IMR-90 (cell line): ENCODE measurements around the gene BTN1A1. TPM values are rescaled to one million over a fixed set of nuclear protein-coding genes. Genes with fewer than 3 reads are reported as not detected.

ENCODE experiments used
- ATAC-seq: fragments of 200-7000 bp; cut with Tn5 transposase; 2 replicates; pipeline ENCODE4 v1.9.1; 2020; ENCODE audit warnings: low read depth, mild to moderate bottlenecking, moderate library complexity
- BruUV-seq: library from RNA; stranded (reverse); fragments of 400-500 nt; replicated peaks from 2 replicates; lab custom pipeline; 2021; lab: Mats Ljungman, UMichigan
- CTCF ChIA-PET: fragments of 300-600 bp; formaldehyde crosslinking; extraction: SDS; loops from one replicate; lab custom pipeline; 2021; ENCODE audit warnings: antibody characterized with exemption; lab: Yijun Ruan, JAX
- POLR2A ChIA-PET: fragments of 300-600 bp; sonication (Branson Sonifier 250); formaldehyde crosslinking; loops from one replicate; lab custom pipeline; 2022; ENCODE audit warnings: antibody characterized with exemption; ENCODE audit not compliant: unreplicated experiment; lab: Charles Lee
- DNase-seq: peaks from one replicate; pipeline ENCODE4 v3.0.0; 2013
- H2AFZ ChIP-seq: replicated peaks from 2 replicates; pipeline ENCODE3; 2013; ENCODE audit warnings: low read length, mild to moderate bottlenecking; ENCODE audit not compliant: poor library complexity
- H2AK5ac ChIP-seq: 2 replicates; pipeline ENCODE4 v1.6.1; 2013; ENCODE audit warnings: low read depth, low read length, inconsistent platforms
- H2AK9ac ChIP-seq: replicated peaks from 2 replicates; pipeline ENCODE3; 2013; ENCODE audit warnings: mild to moderate bottlenecking, low read depth, low read length, moderate library complexity; ENCODE audit not compliant: poor library complexity
- H2BK120ac ChIP-seq: 2 replicates; pipeline ENCODE4 v1.6.1; 2013; ENCODE audit warnings: low read depth, low read length, inconsistent platforms
- H2BK15ac ChIP-seq: 3 replicates; pipeline ENCODE4 v1.6.1; 2013; ENCODE audit warnings: low read depth, low read length, inconsistent platforms
- H2BK20ac ChIP-seq: 2 replicates; pipeline ENCODE4 v1.6.1; 2013; ENCODE audit warnings: low read depth, mild to moderate bottlenecking, inconsistent platforms, low read length, moderate library complexity
- H2BK5ac ChIP-seq: 2 replicates; pipeline ENCODE4 v1.6.1; 2013; ENCODE audit warnings: mild to moderate bottlenecking, low read depth, low read length, inconsistent platforms; ENCODE audit not compliant: poor library complexity, severe bottlenecking
- H3K14ac ChIP-seq: replicated peaks from 2 replicates; pipeline ENCODE4 v1.6.1; 2013; ENCODE audit warnings: low read depth, low read length, inconsistent platforms
- H3K18ac ChIP-seq: 2 replicates; pipeline ENCODE4 v1.6.1; 2013; ENCODE audit warnings: low read depth, low read length, control low read depth
- H3K23ac ChIP-seq: 2 replicates; pipeline ENCODE4 v1.6.1; 2013; ENCODE audit warnings: low read depth, low read length, inconsistent platforms
- H3K27ac ChIP-seq: 2 replicates; pipeline ENCODE4 v1.5.1; 2013; ENCODE audit warnings: mild to moderate bottlenecking, control low read depth, low read length; ENCODE audit not compliant: insufficient read depth
- H3K27me3 ChIP-seq: 2 replicates; pipeline ENCODE4 v1.6.1; 2013; ENCODE audit warnings: low read length; ENCODE audit not compliant: control insufficient read depth, insufficient read depth
- H3K36me3 ChIP-seq: 2 replicates; pipeline ENCODE4 v1.6.1; 2013; ENCODE audit warnings: low read length, mixed read lengths; ENCODE audit not compliant: control insufficient read depth, insufficient read depth
- H3K4ac ChIP-seq: 2 replicates; pipeline ENCODE4 v1.6.1; 2013; ENCODE audit warnings: low read depth, low read length, inconsistent platforms
- H3K4me1 ChIP-seq: 2 replicates; pipeline ENCODE4 v1.6.1; 2013; ENCODE audit warnings: low read length, mixed read lengths; ENCODE audit not compliant: control insufficient read depth, insufficient read depth
- H3K4me2 ChIP-seq: 2 replicates; pipeline ENCODE4 v1.6.1; 2013; ENCODE audit warnings: low read depth, mild to moderate bottlenecking, control low read depth, low read length, moderate library complexity
- H3K4me3 ChIP-seq: 2 replicates; pipeline ENCODE4 v1.5.1; 2013; ENCODE audit warnings: low read depth, mild to moderate bottlenecking, control low read depth, low read length, moderate library complexity; ENCODE audit not compliant: insufficient read depth
- H3K56ac ChIP-seq: 2 replicates; pipeline ENCODE4 v1.6.1; 2013; ENCODE audit warnings: low read length, inconsistent platforms; ENCODE audit not compliant: insufficient read depth; ENCODE audit errors: extremely low read depth
- H3K79me1 ChIP-seq, 2 experiments: 2 replicates each; pipeline ENCODE4 v1.6.1; 2013; ENCODE audit warnings: low read length in 2 of 2, inconsistent platforms in 1 of 2, low read depth in 1 of 2
- H3K9ac ChIP-seq: 2 replicates; pipeline ENCODE4 v1.6.1; 2013; ENCODE audit warnings: low read depth, low read length, control low read depth
- H3K9me1 ChIP-seq: 2 replicates; pipeline ENCODE4 v1.6.1; 2013; ENCODE audit warnings: low read length, inconsistent platforms; ENCODE audit not compliant: insufficient read depth
- H3K9me3 ChIP-seq: 2 replicates; pipeline ENCODE4 v1.6.1; 2013; ENCODE audit warnings: low read length; ENCODE audit not compliant: control insufficient read depth, insufficient read depth
- H4K20me1 ChIP-seq: 2 replicates; pipeline ENCODE4 v1.6.1; 2013; ENCODE audit warnings: low read length, inconsistent platforms; ENCODE audit not compliant: insufficient read depth
- H4K5ac ChIP-seq: 2 replicates; pipeline ENCODE4 v1.6.1; 2013; ENCODE audit warnings: mild to moderate bottlenecking, low read depth, low read length, control low read depth
- H4K8ac ChIP-seq, 2 experiments: 2 replicates each; pipeline ENCODE4 v1.6.1; 2013; ENCODE audit warnings: low read depth in 2 of 2, low read length in 2 of 2, control low read depth in 1 of 2, inconsistent platforms in 1 of 2
- H4K91ac ChIP-seq: 2 replicates; pipeline ENCODE4 v1.6.1; 2013; ENCODE audit warnings: low read depth, low read length, inconsistent platforms; ENCODE audit not compliant: insufficient read depth
- BHLHE40 ChIP-seq: fragments of 150-350 bp; IDR thresholded peaks from 2 replicates; pipeline ENCODE4 v1.6.1; 2016; ENCODE audit warnings: mild to moderate bottlenecking, low read depth, low read length
- CEBPB ChIP-seq: IDR thresholded peaks from 2 replicates; pipeline ENCODE4 v1.6.1; 2012; ENCODE audit warnings: low read depth, low read length, improper control_type of control experiment
- CHD1 ChIP-seq: IDR thresholded peaks from 2 replicates; pipeline ENCODE4 v1.6.1; 2012; ENCODE audit warnings: low read depth, low read length, improper control_type of control experiment
- MAZ ChIP-seq: IDR thresholded peaks from 2 replicates; pipeline ENCODE4 v1.6.1; 2012; ENCODE audit warnings: low read depth, mild to moderate bottlenecking, low read length, improper control_type of control experiment, moderate library complexity, borderline replicate concordance
- MXI1 ChIP-seq: IDR thresholded peaks from 2 replicates; pipeline ENCODE4 v1.6.1; 2012; ENCODE audit warnings: low read depth, mild to moderate bottlenecking, low read length, moderate library complexity, borderline replicate concordance
- RCOR1 ChIP-seq: IDR thresholded peaks from 2 replicates; pipeline ENCODE4 v1.6.1; 2012; ENCODE audit warnings: mild to moderate bottlenecking, low read length, improper control_type of control experiment; ENCODE audit not compliant: insufficient replicate concordance
- RFX5 ChIP-seq: IDR thresholded peaks from 2 replicates; pipeline ENCODE4 v1.8.0; 2012; ENCODE audit warnings: low read depth, mild to moderate bottlenecking, low read length, moderate library complexity
- SMC3 ChIP-seq: fragments of 150-350 bp; IDR thresholded peaks from 2 replicates; pipeline ENCODE4 v1.6.1; 2016; ENCODE audit warnings: low read depth, mild to moderate bottlenecking, antibody characterized with exemption, low read length, moderate library complexity
- WGBS, 2 experiments: methylation state at CpG; one replicate each; pipeline versions ENCODE4 v1.1.5 to v1.1.7; 2013; ENCODE audit warnings: missing lambda C conversion rate in 2 of 2; ENCODE audit not compliant: insufficient read length in 1 of 2; ENCODE audit errors: extremely low coverage in 2 of 2; 5-methylcytosine and 5-hydroxymethylcytosine counted together
- dilution Hi-C: fragments of 300-500 bp; cut with HindIII; formaldehyde crosslinking; loops from one replicate; pipeline ENCODE4 v1.14.3; 2018; ENCODE audit warnings: low sequenced_read_pairs; ENCODE audit not compliant: unreplicated experiment
- in situ Hi-C: fragments of 300-500 bp; cut with MboI; formaldehyde crosslinking; loops from 3 replicates; pipeline ENCODE4 v1.14.3; 2019; ENCODE audit warnings: low sequenced_read_pairs, inconsistent platforms, mixed read lengths
- intact Hi-C: fragments of 100-400 bp; cut with micrococcal nuclease; formaldehyde crosslinking; loops from 2 replicates; pipeline ENCODE4 v1.10.0; 2022
- polyA plus RNA-seq, 3 experiments: library from polyadenylated mRNA; depleted of rRNA; stranded (reverse); fragments of >200 nt; gene quantifications; 2 replicates each; pipeline ENCODE4 v1.2.3, GENCODE V29; 2012; ENCODE audit warnings: low replicate concordance in 1 of 3
- total RNA-seq: library from RNA; depleted of rRNA; stranded (reverse); fragments of >200 nt; gene quantifications from 2 replicates; pipeline ENCODE4 v1.2.3, GENCODE V29; 2012
- TF ChIP-seq, protein P1 (sequence below): conservative IDR thresholded peaks from 2 replicates; pipeline ENCODE4 v1.5.1; 2012; ENCODE audit warnings: mild to moderate bottlenecking, low read depth, low read length, improper control_type of control experiment
- TF ChIP-seq, protein P2 (sequence below): fragments of 150-350 bp; IDR thresholded peaks from 2 replicates; pipeline ENCODE4 v1.6.1; 2016; ENCODE audit warnings: low read depth, mild to moderate bottlenecking, low read length, moderate library complexity, borderline replicate concordance

BTN1A1 gene
- total and polyA plus RNA-seq, 2 of the 4 experiments (the other 2 are of a cell fraction), result not detected

DNA sequence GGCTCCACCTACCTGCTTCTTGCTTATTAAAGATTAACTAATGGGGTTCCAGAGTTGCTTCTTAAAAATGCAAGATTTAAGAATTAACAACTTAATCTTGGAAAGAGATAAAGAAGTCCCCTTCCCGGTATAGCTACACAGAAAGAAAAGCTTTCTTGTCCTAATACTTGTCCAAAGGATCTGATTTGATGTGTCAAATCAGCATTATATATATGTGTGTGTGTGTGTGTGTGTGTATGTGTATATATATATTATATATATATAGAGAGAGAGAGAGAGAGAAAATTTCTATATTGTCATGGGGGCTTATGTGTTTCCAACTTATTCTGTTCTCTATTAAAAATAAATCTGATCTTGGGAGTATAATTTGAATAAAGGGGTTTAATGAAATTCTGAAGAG is 33.4 kb downstream of the BTN1A1 start:
- WGBS, 2 experiments, result no CpG with 5 or more reads among the region's 1 CpG
- TF ChIP-seq, protein P1, sequence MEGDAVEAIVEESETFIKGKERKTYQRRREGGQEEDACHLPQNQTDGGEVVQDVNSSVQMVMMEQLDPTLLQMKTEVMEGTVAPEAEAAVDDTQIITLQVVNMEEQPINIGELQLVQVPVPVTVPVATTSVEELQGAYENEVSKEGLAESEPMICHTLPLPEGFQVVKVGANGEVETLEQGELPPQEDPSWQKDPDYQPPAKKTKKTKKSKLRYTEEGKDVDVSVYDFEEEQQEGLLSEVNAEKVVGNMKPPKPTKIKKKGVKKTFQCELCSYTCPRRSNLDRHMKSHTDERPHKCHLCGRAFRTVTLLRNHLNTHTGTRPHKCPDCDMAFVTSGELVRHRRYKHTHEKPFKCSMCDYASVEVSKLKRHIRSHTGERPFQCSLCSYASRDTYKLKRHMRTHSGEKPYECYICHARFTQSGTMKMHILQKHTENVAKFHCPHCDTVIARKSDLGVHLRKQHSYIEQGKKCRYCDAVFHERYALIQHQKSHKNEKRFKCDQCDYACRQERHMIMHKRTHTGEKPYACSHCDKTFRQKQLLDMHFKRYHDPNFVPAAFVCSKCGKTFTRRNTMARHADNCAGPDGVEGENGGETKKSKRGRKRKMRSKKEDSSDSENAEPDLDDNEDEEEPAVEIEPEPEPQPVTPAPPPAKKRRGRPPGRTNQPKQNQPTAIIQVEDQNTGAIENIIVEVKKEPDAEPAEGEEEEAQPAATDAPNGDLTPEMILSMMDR, result no peak
- TF ChIP-seq, protein P2, sequence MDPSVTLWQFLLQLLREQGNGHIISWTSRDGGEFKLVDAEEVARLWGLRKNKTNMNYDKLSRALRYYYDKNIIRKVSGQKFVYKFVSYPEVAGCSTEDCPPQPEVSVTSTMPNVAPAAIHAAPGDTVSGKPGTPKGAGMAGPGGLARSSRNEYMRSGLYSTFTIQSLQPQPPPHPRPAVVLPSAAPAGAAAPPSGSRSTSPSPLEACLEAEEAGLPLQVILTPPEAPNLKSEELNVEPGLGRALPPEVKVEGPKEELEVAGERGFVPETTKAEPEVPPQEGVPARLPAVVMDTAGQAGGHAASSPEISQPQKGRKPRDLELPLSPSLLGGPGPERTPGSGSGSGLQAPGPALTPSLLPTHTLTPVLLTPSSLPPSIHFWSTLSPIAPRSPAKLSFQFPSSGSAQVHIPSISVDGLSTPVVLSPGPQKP, result no peak
- TF ChIP-seq MXI1 (no peak), RCOR1 (no peak), BHLHE40 (no peak), MAZ (no peak), CHD1 (no peak), RFX5 (no peak), SMC3 (no peak), CEBPB (no peak)
- Histone ChIP-seq H2AK9ac (no peak overlapping the region), H3K4me1 (peaks cover 2% of the 10 kb centered on the region; the same call in 1 of the 2 replicates), H2BK5ac (peak overlapping the region; percentile 80), H2AK5ac (no peak overlapping the region), H4K91ac (no peak overlapping the region), H3K9me1 (peaks cover 3% of the 10 kb centered on the region; the same call in 1 of the 2 replicates), H3K23ac (no peak overlapping the region), H3K9ac (peak overlapping the region; percentile 77; the same call in 1 of the 2 replicates), H3K14ac (0 out of 2 replicates have a peak overlapping the region, but pooled peaks have one; percentile 18), H3K4me3 (peak overlapping the region; percentile 81), H3K36me3 (no peaks in the 10 kb centered on the region), H3K27ac (no peak overlapping the region), H2AFZ (no peak overlapping the region), H4K20me1 (peaks cover 7% of the 10 kb centered on the region; the same call in 1 of the 2 replicates), H3K18ac (no peak overlapping the region; the same call in 1 of the 2 replicates), H3K4me2 (peak overlapping the region; percentile 79; the same call in 1 of the 2 replicates), H3K27me3 (no peaks in the 10 kb centered on the region), H4K5ac (no peak overlapping the region), H2BK15ac (no peak overlapping the region), H3K56ac (peak overlapping the region; percentile 48; the same call in 1 of the 2 replicates), H4K8ac (peak overlapping the region in 1 of 2 experiments; percentile 55; a peak in 2 of 4 replicates), H3K79me1 (peaks cover 0 to under 1% of the 10 kb centered on the region in 2 experiments; a peak in 2 of 4 replicates), H3K9me3 (no peaks in the 10 kb centered on the region), H2BK20ac (no peak overlapping the region), H2BK120ac (no peak overlapping the region), H3K4ac (no peak overlapping the region)
- no TSS peak for BruUV-seq
- POLR2A ChIA-PET, result no interaction called here
- intact Hi-C loops (loop anchor here (2.0 kb wide), 1 partner anchor 193 kb away; no protein-coding TSS in a partner anchor), dilution Hi-C loops (no loop called here), in situ Hi-C loops (no loop called here)
- no peak for ATAC-seq
- CTCF ChIA-PET, result no interaction called here
- DNase-seq, result no peak
